HepG2 (cell line): ENCODE results near the gene DCTN2. TPM values are rescaled to one million over a fixed set of nuclear protein-coding genes. Genes with fewer than 3 reads are reported as not detected.

Experiments used
- ATAC-seq: fragments of 200-7000 bp; cut with Tn5 transposase; 3 replicates; pipeline ENCODE4 v1.9.1; 2020; ENCODE audit warnings: mild to moderate bottlenecking, moderate library complexity
- BruUV-seq: library from RNA; stranded (reverse); fragments of 400-500 nt; replicated peaks from 2 replicates; lab custom pipeline; 2021; lab: Mats Ljungman, UMichigan
- CTCF ChIA-PET: fragments of 300-600 bp; formaldehyde crosslinking; extraction: SDS; loops from one replicate; lab custom pipeline; 2021; ENCODE audit warnings: low total read pairs, inconsistent platforms, low intra/inter-chr PET ratio; lab: Yijun Ruan, JAX
- POLR2A ChIA-PET: fragments of 350-600 bp; sonication (Branson Sonifier 250); formaldehyde crosslinking; loops from one replicate; lab custom pipeline; 2020; ENCODE audit warnings: antibody characterized with exemption, inconsistent platforms; lab: Yijun Ruan, JAX
- DNase-seq: peaks from one replicate; pipeline ENCODE4 v3.0.0-alpha.2; 2015; ENCODE audit warnings: low spot score
- FAIRE-seq: peaks from 3 replicates; lab custom pipeline; 2011; peaks lifted over from hg19 to GRCh38; lab: Jason Lieb, UNC
- H2AFZ ChIP-seq: one replicate; pipeline ENCODE4 v1.6.1; 2011; ENCODE audit warnings: low read length, inconsistent platforms
- H3K27ac ChIP-seq: fragments of 300-600 bp; 3 replicates; pipeline ENCODE4 v1.8.0; 2011; ENCODE audit warnings: mixed run types, mild to moderate bottlenecking, mixed read lengths, low read length, inconsistent platforms; ENCODE audit not compliant: insufficient read depth; ENCODE audit errors: extremely low read length
- H3K27me3 ChIP-seq, 2 experiments: fragments of 200-600 bp in 1 of 2; 2 replicates in 1 of 2; 3 replicates in 1 of 2; pipeline versions ENCODE4 v1.6.0 to v1.8.0; 2011; ENCODE audit warnings: low read length in 2 of 2, mild to moderate bottlenecking in 2 of 2, moderate library complexity in 2 of 2, inconsistent platforms in 1 of 2; ENCODE audit not compliant: insufficient read depth in 2 of 2, control insufficient read depth in 1 of 2
- H3K36me3 ChIP-seq, 2 experiments: fragments of 200-600 bp in 1 of 2; replicated peaks in 1 of 2; 2 replicates in 1 of 2; 3 replicates in 1 of 2; pipeline versions ENCODE4 v1.5.1 to v1.8.0; 2011; ENCODE audit warnings: low read length in 2 of 2, inconsistent platforms in 1 of 2; ENCODE audit not compliant: insufficient read depth in 2 of 2, control insufficient read depth in 1 of 2
- H3K4me1 ChIP-seq: 2 replicates; pipeline ENCODE4 v1.5.1; 2012; ENCODE audit warnings: low read length, inconsistent platforms; ENCODE audit not compliant: insufficient read depth
- H3K4me2 ChIP-seq: 2 replicates; pipeline ENCODE4 v1.6.0; 2011; ENCODE audit warnings: low read depth, low read length, inconsistent platforms
- H3K4me3 ChIP-seq, 3 experiments: fragments of 200-600 bp in 1 of 3; sonication (generic), shearing (Covaris generic) in 1 of 3; replicated peaks in 1 of 3; 2 replicates each; pipeline ENCODE4 v1.5.1; 2011 to 2016; ENCODE audit warnings: low read length in 3 of 3, inconsistent platforms in 2 of 3, low read depth in 2 of 3, mild to moderate bottlenecking in 2 of 3, control low read depth in 1 of 3, mixed read lengths in 1 of 3; ENCODE audit not compliant: insufficient read depth in 1 of 3
- H3K79me2 ChIP-seq: one replicate; pipeline ENCODE4 v1.6.1; 2011; ENCODE audit warnings: low read length, inconsistent platforms; ENCODE audit not compliant: insufficient read depth
- H3K9ac ChIP-seq: 2 replicates; pipeline ENCODE4 v1.6.0; 2011; ENCODE audit warnings: mild to moderate bottlenecking, low read depth, low read length, inconsistent platforms; ENCODE audit not compliant: insufficient read depth
- H3K9me3 ChIP-seq: 2 replicates; pipeline ENCODE4 v1.5.1; 2012; ENCODE audit warnings: mild to moderate bottlenecking, low read length
- H4K20me1 ChIP-seq: 2 replicates; pipeline ENCODE4 v1.6.0; 2011; ENCODE audit warnings: inconsistent platforms, mild to moderate bottlenecking, low read length, moderate library complexity; ENCODE audit not compliant: insufficient read depth
- ATF7 ChIP-seq, 2 experiments: fragments of 450-650 bp in 1 of 2; sonication (generic) in 1 of 2; formaldehyde crosslinking in 1 of 2; IDR thresholded peaks; 2 replicates each; pipeline versions ENCODE4 v1.4.0 to v1.6.1; 2016 to 2020; ENCODE audit warnings: antibody characterized with exemption in 1 of 2, mild to moderate bottlenecking in 1 of 2, missing genetic modification reagents in 1 of 2
- BRF2 ChIP-seq: sonication (generic); formaldehyde crosslinking; IDR thresholded peaks from 2 replicates; pipeline ENCODE4 v1.8.1; 2022; ENCODE audit warnings: mild to moderate bottlenecking, missing genetic modification reagents
- FIP1L1 ChIP-seq: fragments of 200-400 bp; formaldehyde crosslinking; IDR thresholded peaks from 2 replicates; pipeline ENCODE4 v1.6.1; 2018; ENCODE audit warnings: low read depth, mild to moderate bottlenecking, low read length, moderate library complexity, borderline replicate concordance; ENCODE audit not compliant: insufficient read depth
- FOXP1 ChIP-seq, 2 experiments: fragments of 450-650 bp in 1 of 2; IDR thresholded peaks; 2 replicates each; pipeline ENCODE4 v1.6.1; 2017 to 2018; ENCODE audit warnings: antibody characterized with exemption in 1 of 2
- NFKBIZ ChIP-seq: IDR thresholded peaks from 2 replicates; pipeline ENCODE4 v1.6.1; 2018; ENCODE audit warnings: missing genetic modification reagents, missing compliant biosample characterization
- PTBP1 ChIP-seq: fragments of 200-400 bp; formaldehyde crosslinking; IDR thresholded peaks from 2 replicates; pipeline ENCODE4 v1.6.1; 2018; ENCODE audit warnings: low read length, low read depth; ENCODE audit not compliant: poor library complexity, severe bottlenecking
- SIX1 ChIP-seq: sonication (generic); formaldehyde crosslinking; IDR thresholded peaks from 2 replicates; pipeline ENCODE4 v1.4.0; 2020; ENCODE audit warnings: missing genetic modification reagents, borderline replicate concordance
- SMAD9 ChIP-seq: sonication (generic); formaldehyde crosslinking; IDR thresholded peaks from 2 replicates; pipeline ENCODE4 v1.5.1; 2020; ENCODE audit warnings: mild to moderate bottlenecking, missing genetic modification reagents
- STAT6 ChIP-seq: sonication (generic); formaldehyde crosslinking; IDR thresholded peaks from 2 replicates; pipeline ENCODE4 v1.4.0; 2020; ENCODE audit warnings: missing genetic modification reagents, mild to moderate bottlenecking, borderline replicate concordance
- ZBTB42 ChIP-seq: sonication (generic); formaldehyde crosslinking; IDR thresholded peaks from 2 replicates; pipeline ENCODE4 v1.5.0; 2020; ENCODE audit warnings: mild to moderate bottlenecking, missing genetic modification reagents
- ZNF691 ChIP-seq: sonication (generic); formaldehyde crosslinking; IDR thresholded peaks from 2 replicates; pipeline ENCODE4 v1.4.0; 2020; ENCODE audit warnings: missing genetic modification reagents, low read depth, mild to moderate bottlenecking, borderline replicate concordance
- ZNF710 ChIP-seq: sonication (generic); formaldehyde crosslinking; IDR thresholded peaks from 2 replicates; pipeline ENCODE4 v1.5.0; 2020; ENCODE audit warnings: mild to moderate bottlenecking, missing genetic modification reagents, borderline replicate concordance
- ZNF772 ChIP-seq: sonication (generic); formaldehyde crosslinking; IDR thresholded peaks from 2 replicates; pipeline ENCODE4 v1.5.0; 2020; ENCODE audit warnings: mild to moderate bottlenecking, missing genetic modification reagents
- ZUFSP ChIP-seq: sonication (generic); formaldehyde crosslinking; IDR thresholded peaks from 2 replicates; pipeline ENCODE4 v1.9.0; 2021; ENCODE audit warnings: missing genetic modification reagents, mild to moderate bottlenecking, borderline replicate concordance
- WGBS: methylation state at CpG from one replicate; pipeline ENCODE4 v1.1.6; 2017; ENCODE audit warnings: low lambda C conversion rate; 5-methylcytosine and 5-hydroxymethylcytosine counted together
- in situ Hi-C: cut with HindIII; loops from 2 replicates; pipeline ENCODE4 v1.10.0; 2017; ENCODE audit warnings: low pct_unique_long_range_greater_than_20kb; ENCODE audit not compliant: extremely low pct_ligation_motif_present
- intact Hi-C: fragments of 100-400 bp; cut with micrococcal nuclease; formaldehyde crosslinking; loops from one replicate; pipeline ENCODE4 v1.10.0; 2022; ENCODE audit not compliant: unreplicated experiment
- polyA plus RNA-seq, 8 experiments: library from polyadenylated mRNA; depleted of rRNA in 3 of 8; stranded (reverse) in 7 of 8; unstranded in 1 of 8; fragments of >200 nt; fragmentation: Illumina TruSeq in 4 of 8; extraction: Trizol in 4 of 8; gene quantifications; 2 replicates each; pipeline versions ENCODE4 v1.2.1 to v1.2.3, GENCODE V29; 2011 to 2016; ENCODE audit warnings: low read depth in 4 of 8, missing spikeins in 1 of 8, mixed read lengths in 1 of 8; ENCODE audit not compliant: insufficient read depth in 1 of 8
- total RNA-seq, 5 experiments: library from RNA; depleted of rRNA; stranded (reverse); fragments of >200 nt; fragmentation: Illumina TruSeq; extraction: Trizol; gene quantifications; 2 replicates each; pipeline ENCODE4 v1.2.3, GENCODE V29; 2016; ENCODE audit warnings: low read depth in 1 of 5

DCTN2 gene
- total and polyA plus RNA-seq, 2 of the 13 experiments (the other 11 are each of a cell fraction or from before 2014, with no cell fraction given): 72.0 to 77.4 TPM

DNA sequence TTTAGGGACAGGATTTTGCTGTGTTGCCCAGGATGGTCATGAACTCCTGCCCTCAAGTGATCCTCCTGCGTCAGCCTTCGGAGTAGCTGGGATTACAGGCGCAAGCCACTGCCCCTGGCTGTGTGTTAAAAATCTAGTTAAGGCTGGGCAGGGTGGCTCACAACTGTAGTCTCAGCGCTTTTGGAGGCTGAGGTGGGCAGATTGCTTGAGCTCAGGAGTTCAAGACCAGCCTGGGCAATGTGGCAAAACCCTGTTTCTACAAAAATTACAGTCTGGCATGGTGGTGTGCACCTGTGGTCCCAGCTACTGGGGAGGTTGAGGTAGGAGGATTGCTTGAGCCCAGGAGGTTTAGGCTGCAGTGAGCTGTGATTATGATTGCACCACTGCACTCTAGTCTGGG is 35.8 kb downstream of the DCTN2 start:
- H3K9me3 ChIP-seq: no peaks in the 10 kb centered on the region
- no peak overlapping the region for H2AFZ ChIP-seq
- H3K4me1 ChIP-seq: no peaks in the 10 kb centered on the region
- ATAC-seq: no peak
- no peaks in the 10 kb centered on the region; the same call in 1 of the 2 replicates for H4K20me1 ChIP-seq
- H3K36me3 ChIP-seq: peaks cover 22 to 68% of the 10 kb centered on the region in 2 experiments
- BruUV-seq: no TSS peak
- no peak overlapping the region for H3K27ac ChIP-seq
- no peak overlapping the region for H3K4me2 ChIP-seq
- H3K9ac ChIP-seq: no peak overlapping the region
- no peaks in the 10 kb centered on the region for H3K27me3 ChIP-seq
- intact Hi-C loops (no loop called here), in situ Hi-C loops (no loop called here)
- H3K4me3 ChIP-seq: no peak overlapping the region
- H3K79me2 ChIP-seq: no peaks in the 10 kb centered on the region
- no peak for FAIRE-seq
- 96% methylated on average over 4 of the region's 4 CpGs for WGBS
- CTCF ChIA-PET: no interaction called here
- POLR2A ChIA-PET: interaction anchor here (0.7 to 2.5 kb wide), 2 partner anchors 9 to 216 kb away, joined by 3 to 12 read pairs; partner anchors contain the start of gene DDIT3
- DNase-seq: no peak
- no peak for TF ChIP-seq ATF7 (IDR thresholded peaks at IDR 0.05)
- no peak for TF ChIP-seq ATF7 (CRISPR knock-in tag; IDR thresholded peaks at IDR 0.05)
- TF ChIP-seq ZNF710 (CRISPR knock-in tag): no peak
- no peak for TF ChIP-seq STAT6 (CRISPR knock-in tag)
- no peak for TF ChIP-seq ZNF691
- no peak for TF ChIP-seq FIP1L1
- TF ChIP-seq NFKBIZ (CRISPR knock-in tag): no peak
- no peak for TF ChIP-seq FOXP1 (IDR thresholded peaks at IDR 0.05)
- no peak for TF ChIP-seq FOXP1 (CRISPR knock-in tag; IDR thresholded peaks at IDR 0.05)
- no peak for TF ChIP-seq BRF2 (CRISPR knock-in tag)
- TF ChIP-seq ZUFSP (CRISPR knock-in tag): no peak
- TF ChIP-seq SMAD9 (CRISPR knock-in tag): no peak
- TF ChIP-seq PTBP1: no peak
- TF ChIP-seq SIX1 (CRISPR knock-in tag): no peak
- TF ChIP-seq ZNF772 (CRISPR knock-in tag): no peak
- TF ChIP-seq ZBTB42 (CRISPR knock-in tag): no peak
